CD14-positive monocyte (primary cell): ENCODE data around the gene GINS2. TPM values are rescaled to one million over a fixed set of nuclear protein-coding genes. Genes with fewer than 3 reads are reported as not detected.

Experiments
- DNase-seq, 3 donors: peaks; one replicate each; pipeline ENCODE4 v3.0.0-alpha.2; 2011 to 2022
- H2AFZ ChIP-seq: 2 replicates; pipeline ENCODE4 v1.6.0; 2012; ENCODE audit warnings: mild to moderate bottlenecking, low read depth, low read length, inconsistent platforms; ENCODE audit not compliant: insufficient read depth, poor library complexity, severe bottlenecking
- H3K27ac ChIP-seq, 2 donors: 1 replicate in 1 of 2; 2 replicates in 1 of 2; pipeline ENCODE4 v1.5.1; 2012 to 2013; ENCODE audit warnings: low read length in 2 of 2, control low read depth in 1 of 2, inconsistent platforms in 1 of 2, low read depth in 1 of 2, mild to moderate bottlenecking in 1 of 2
- H3K27me3 ChIP-seq, 2 donors: one replicate each; pipeline versions ENCODE4 v1.6.0 to v1.6.1; 2011 to 2013; ENCODE audit warnings: low read length in 2 of 2; ENCODE audit not compliant: control insufficient read depth in 2 of 2, insufficient read depth in 2 of 2
- H3K36me3 ChIP-seq, 2 donors: replicated peaks in 1 of 2; 1 replicate in 1 of 2; 2 replicates in 1 of 2; pipeline versions ENCODE4 v1.5.1 to v1.6.1; 2012 to 2013; ENCODE audit warnings: low read length in 2 of 2, control low read depth in 1 of 2, inconsistent platforms in 1 of 2, mild to moderate bottlenecking in 1 of 2; ENCODE audit not compliant: insufficient read depth in 2 of 2, control insufficient read depth in 1 of 2
- H3K4me1 ChIP-seq, 2 donors: 1 replicate in 1 of 2; 2 replicates in 1 of 2; pipeline versions ENCODE4 v1.5.1 to v1.6.1; 2012 to 2013; ENCODE audit warnings: low read length in 2 of 2, control low read depth in 1 of 2, inconsistent platforms in 1 of 2, mild to moderate bottlenecking in 1 of 2, moderate library complexity in 1 of 2; ENCODE audit not compliant: insufficient read depth in 2 of 2, control insufficient read depth in 1 of 2
- H3K4me2 ChIP-seq: replicated peaks from 2 replicates; pipeline ENCODE3; 2012; ENCODE audit warnings: low read length, moderate library complexity, mild to moderate bottlenecking; ENCODE audit not compliant: poor library complexity, severe bottlenecking; ENCODE audit errors: extremely low read depth
- H3K4me3 ChIP-seq, 3 experiments: fragments of 200-600 bp in 1 of 3; sonication (generic) in 1 of 3; replicated peaks in 1 of 3; 1 replicate in 2 of 3; 2 replicates in 1 of 3; pipeline ENCODE4 v1.5.1; 2011 to 2013; ENCODE audit warnings: low read length in 3 of 3, mild to moderate bottlenecking in 3 of 3, control low read depth in 2 of 3, low read depth in 2 of 3, inconsistent platforms in 1 of 3, moderate library complexity in 1 of 3
- H3K79me2 ChIP-seq: 2 replicates; pipeline ENCODE4 v1.6.0; 2012; ENCODE audit warnings: mild to moderate bottlenecking, control low read depth, inconsistent platforms, low read length, moderate library complexity; ENCODE audit not compliant: insufficient read depth
- H3K9ac ChIP-seq: 2 replicates; pipeline ENCODE4 v1.6.0; 2017; ENCODE audit warnings: low read length, mild to moderate bottlenecking; ENCODE audit not compliant: insufficient read depth, poor library complexity, severe bottlenecking
- H3K9me3 ChIP-seq, 2 donors: replicated peaks in 1 of 2; 1 replicate in 1 of 2; 2 replicates in 1 of 2; pipeline versions ENCODE4 v1.5.1 to v1.6.1; 2012 to 2013; ENCODE audit warnings: low read length in 2 of 2, control low read depth in 1 of 2; ENCODE audit not compliant: control insufficient read depth in 1 of 2, insufficient read depth in 1 of 2
- H4K20me1 ChIP-seq: 2 replicates; pipeline ENCODE4 v1.6.0; 2012; ENCODE audit warnings: mild to moderate bottlenecking, low read length, control low read depth, moderate library complexity; ENCODE audit not compliant: insufficient read depth
- H3K27ac Mint-ChIP-seq, 7 donors: one replicate each; pipeline ENCODE4 v1.8.0; 2020; ENCODE audit warnings: mild to moderate bottlenecking in 7 of 7, mixed read lengths in 7 of 7, moderate library complexity in 6 of 7, inconsistent platforms in 2 of 7
- H3K27me3 Mint-ChIP-seq, 3 donors: one replicate each; pipeline ENCODE4 v1.8.0; 2021 to 2022; ENCODE audit warnings: low read depth in 3 of 3, mild to moderate bottlenecking in 3 of 3, mixed read lengths in 3 of 3, moderate library complexity in 3 of 3, inconsistent platforms in 1 of 3
- H3K36me3 Mint-ChIP-seq, 2 donors: one replicate each; pipeline ENCODE4 v1.8.0; 2020; ENCODE audit warnings: mixed read lengths in 2 of 2, inconsistent platforms in 1 of 2, mild to moderate bottlenecking in 1 of 2
- H3K4me1 Mint-ChIP-seq: one replicate; pipeline ENCODE4 v1.8.0; 2020; ENCODE audit warnings: mild to moderate bottlenecking, mixed read lengths
- H3K4me3 Mint-ChIP-seq, 2 donors: one replicate each; pipeline ENCODE4 v1.8.0; 2020; ENCODE audit warnings: mild to moderate bottlenecking in 2 of 2, mixed read lengths in 2 of 2, moderate library complexity in 1 of 2
- H3K9me3 Mint-ChIP-seq, 7 donors: one replicate each; pipeline ENCODE4 v1.8.0; 2020 to 2022; ENCODE audit warnings: mixed read lengths in 7 of 7, mild to moderate bottlenecking in 6 of 7, moderate library complexity in 6 of 7, inconsistent platforms in 2 of 7
- CTCF ChIP-seq: fragments of 200-600 bp; IDR thresholded peaks from one replicate; pipeline ENCODE4 v1.8.0; 2022; ENCODE audit warnings: antibody characterized with exemption, mild to moderate bottlenecking
- WGBS: methylation state at CpG from one replicate; pipeline ENCODE4 v1.1.5; 2013; ENCODE audit warnings: missing lambda C conversion rate; ENCODE audit not compliant: insufficient coverage; 5-methylcytosine and 5-hydroxymethylcytosine counted together
- intact Hi-C, 2 donors: fragments of 100-400 bp; cut with micrococcal nuclease; formaldehyde crosslinking; loops; one replicate each; pipeline versions ENCODE4 v1.15.0 to v1.15.1; 2023
- polyA plus RNA-seq, 3 donors: library from polyadenylated mRNA; depleted of rRNA in 1 of 3; unstranded in 2 of 3; stranded (reverse) in 1 of 3; fragments of 300-500 nt in 2 of 3; fragments of >200 nt in 1 of 3; fragmentation: Illumina TruSeq in 2 of 3; gene quantifications; 1 replicate in 2 of 3; 2 replicates in 1 of 3; pipeline ENCODE4 v1.2.3, GENCODE V29; 2012 to 2021

GINS2 gene
- polyA plus RNA-seq, 3 donors = 0.13 to 0.28 TPM; not detected in 1

- no peaks in the 10 kb centered on the region for H3K27me3 Mint-ChIP-seq
- 93% methylated on average over 3 of the region's 8 CpGs for WGBS
- Histone ChIP-seq H2AFZ (no peak overlapping the region), H3K4me3 (no peak overlapping the region), H4K20me1 (peaks cover 18% of the 10 kb centered on the region), H3K36me3 (peaks cover 96 to 98% of the 10 kb centered on the region in 2 donors), H3K4me2 (no peak overlapping the region), H3K9ac (no peak overlapping the region), H3K9me3 (no peaks in the 10 kb centered on the region), H3K4me1 (no peaks in the 10 kb centered on the region), H3K79me2 (no peaks in the 10 kb centered on the region), H3K27ac (no peak overlapping the region), H3K27me3 (no peaks in the 10 kb centered on the region)
- intact Hi-C loops = no loop called here
- H3K27ac Mint-ChIP-seq = peak overlapping the region in 2 of 7 donors; percentile 20 to 28
- TF ChIP-seq CTCF = no peak
- no peak overlapping the region for H3K4me3 Mint-ChIP-seq
- peaks cover 78 to 94% of the 10 kb centered on the region in 2 donors for H3K36me3 Mint-ChIP-seq
- DNase-seq = no peak
- H3K9me3 Mint-ChIP-seq = no peaks in the 10 kb centered on the region
- H3K4me1 Mint-ChIP-seq = no peaks in the 10 kb centered on the region
Observed at GRCh38 chr16:85659336-85659735, 29.4 kb downstream of the GINS2 start.

GRCh38 chr16:85658504-85659326, 30.0 kb downstream of the GINS2 start:
- TF ChIP-seq CTCF = no peak
- no peaks in the 10 kb centered on the region for H3K27me3 Mint-ChIP-seq
- DNase-seq = no peak
- no peak overlapping the region for H3K4me3 Mint-ChIP-seq
- H3K4me1 Mint-ChIP-seq = no peaks in the 10 kb centered on the region
- no peaks in the 10 kb centered on the region for H3K9me3 Mint-ChIP-seq
- H3K36me3 ChIP-seq = peaks cover 96 to 98% of the 10 kb centered on the region in 2 donors
- peak overlapping the region in 1 of 7 donors; percentile 15 for H3K27ac Mint-ChIP-seq
- no peaks in the 10 kb centered on the region for H3K9me3 ChIP-seq
- H3K4me2 ChIP-seq = no peak overlapping the region
- H3K27ac ChIP-seq = no peak overlapping the region
- WGBS = 97% methylated on average over 15 of the region's 18 CpGs
- intact Hi-C loops = no loop called here
- peaks cover 2% of the 10 kb centered on the region for H3K79me2 ChIP-seq
- H3K27me3 ChIP-seq = no peaks in the 10 kb centered on the region
- H3K4me3 ChIP-seq = no peak overlapping the region
- no peak overlapping the region for H2AFZ ChIP-seq
- H3K36me3 Mint-ChIP-seq = peaks cover 78 to 94% of the 10 kb centered on the region in 2 donors
- H3K9ac ChIP-seq = no peak overlapping the region
- peaks cover 24% of the 10 kb centered on the region for H4K20me1 ChIP-seq
- peaks cover 0 to under 1% of the 10 kb centered on the region in 2 donors for H3K4me1 ChIP-seq
